Testis (tissue), 2 donors: Measurements from ENCODE around the gene CREBBP.

ENCODE experiments used
- CTCF ChIP-seq, 3 experiments: fragments of 450-650 bp in 2 of 3; fragments of 200-600 bp in 1 of 3; sonication (generic) in 1 of 3; IDR thresholded peaks; one replicate each; pipeline ENCODE4 v1.5.1; 2016 to 2019; ENCODE audit warnings: antibody characterized with exemption in 3 of 3, mild to moderate bottlenecking in 2 of 3, moderate library complexity in 1 of 3
- POLR2A ChIP-seq: fragments of 450-650 bp; IDR thresholded peaks from one replicate; pipeline ENCODE4 v1.6.1; 2017; ENCODE audit warnings: antibody characterized with exemption, mild to moderate bottlenecking, moderate library complexity

- TF ChIP-seq POLR2A (no peak), CTCF (IDR thresholded peaks at IDR 0.05) (no peak)
Observed at GRCh38 chr16:3832668-3833067, 47.8 kb downstream of the CREBBP start.
